Measurements from ENCODE around the gene LARP1.
"Not testable (repeated sequence)": the region's sequence is repeated elsewhere in the genome, so short reads cannot be mapped to it uniquely, and the experiment has no call there.

Gene LARP1

DNA sequence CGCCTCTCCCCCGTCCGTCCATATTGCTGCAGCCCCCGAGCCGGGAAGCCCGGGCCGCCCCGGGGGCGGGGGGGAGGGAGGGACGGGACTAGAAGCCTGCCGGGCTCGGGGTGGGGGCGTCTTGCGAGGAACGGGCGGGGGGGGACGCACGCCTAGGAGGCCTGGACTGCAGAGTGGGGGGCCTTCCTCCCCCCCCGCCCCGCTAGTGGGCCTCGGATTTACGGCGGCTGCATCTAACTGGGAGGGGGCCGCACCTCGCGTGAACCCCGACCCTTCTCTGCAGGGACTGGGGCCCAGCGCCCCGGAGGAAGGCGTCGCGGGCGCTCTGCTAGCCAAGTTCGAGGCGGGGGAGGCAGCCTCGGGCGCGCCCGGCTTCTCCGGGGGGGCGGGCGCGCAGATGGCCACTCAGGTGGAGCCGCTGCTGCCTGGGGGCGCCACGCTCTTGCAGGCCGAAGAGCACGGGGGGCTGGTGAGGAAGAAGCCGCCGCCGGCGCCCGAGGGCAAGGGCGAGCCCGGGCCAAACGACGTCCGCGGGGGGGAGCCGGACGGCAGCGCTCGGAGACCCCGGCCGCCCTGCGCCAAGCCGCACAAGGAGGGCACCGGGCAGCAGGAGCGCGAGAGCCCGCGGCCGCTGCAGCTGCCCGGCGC, at the start of gene LARP1:
LARP1 (plus strand) TSS at position 17 of the 648 bp plus-strand sequence; CDS start at position 398, 381 bp downstream.
- no peak for DNase-seq (ENCODE audit: low read depth in 2 of 3, low spot score in 2 of 3)

- DNase-seq (ENCODE audit: low read depth in 2 of 3, low spot score in 2 of 3) = no peak
Measured at GRCh38 chr5:154706416-154706815, 48.8 kb upstream of the LARP1 start.

DNA sequence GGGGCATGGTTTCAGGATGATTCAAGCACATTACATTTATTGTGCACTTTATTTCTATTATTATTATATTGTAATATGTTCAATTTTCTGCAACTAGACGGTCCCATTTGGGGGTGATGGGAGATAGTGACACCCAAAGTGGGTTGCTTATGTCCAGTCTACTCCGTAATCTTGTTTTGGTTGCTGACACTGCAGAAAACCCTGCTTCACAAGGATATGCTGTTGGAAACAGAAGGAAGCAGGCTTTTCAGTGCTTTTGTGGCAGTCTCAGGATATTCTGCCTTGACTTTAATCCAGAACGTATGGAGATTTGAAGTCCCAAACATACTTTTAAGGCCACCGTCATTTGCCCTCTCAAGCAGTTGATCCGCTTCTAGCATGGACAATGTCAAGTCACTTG, 47.5 kb upstream of the LARP1 start:
- DNase-seq (ENCODE audit: low read depth in 2 of 3, low spot score in 2 of 3) = no peak

DNA sequence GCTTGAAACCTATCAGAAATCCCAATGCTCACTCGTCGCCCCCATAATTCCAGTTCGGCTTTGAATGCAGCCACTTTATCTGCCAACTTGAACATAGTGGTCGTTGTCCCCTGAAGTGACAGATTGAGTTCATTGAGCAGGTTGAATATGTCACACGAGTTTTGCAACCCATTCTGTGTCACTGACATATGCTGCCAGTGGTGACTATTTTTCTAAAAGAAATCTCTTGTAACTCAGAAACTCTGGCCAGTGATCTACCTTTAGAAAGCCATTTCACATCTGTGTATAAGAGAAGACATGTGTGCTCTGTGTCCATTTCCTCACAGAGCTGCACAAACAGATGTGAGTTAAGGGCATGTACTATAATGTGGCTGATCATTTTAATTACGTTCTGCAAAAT, 47.0 kb upstream of the LARP1 start:
- DNase-seq (ENCODE audit: low read depth in 2 of 3, low spot score in 2 of 3) = no peak

DNA sequence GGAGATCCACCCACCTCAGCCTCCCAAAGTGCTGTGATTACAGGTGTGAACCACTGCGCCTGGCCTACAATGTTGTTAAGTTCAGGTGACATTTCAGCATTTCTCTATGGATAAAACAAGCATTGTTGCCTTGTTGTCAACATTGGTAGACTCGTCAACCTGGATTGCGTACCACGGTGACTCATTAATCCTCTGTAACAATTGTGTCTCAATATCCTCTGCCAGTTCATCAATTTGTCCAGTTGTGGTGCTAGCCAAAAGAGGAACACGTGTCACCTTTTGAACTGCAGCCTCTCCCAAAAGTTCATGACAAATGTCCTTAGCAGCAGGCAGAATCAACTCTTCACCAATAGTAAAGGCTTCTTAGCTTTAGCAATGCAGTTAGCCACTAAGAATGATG, 46.3 kb upstream of the LARP1 start:
- no peak for DNase-seq (ENCODE audit: low read depth in 2 of 3, low spot score in 2 of 3)

DNA sequence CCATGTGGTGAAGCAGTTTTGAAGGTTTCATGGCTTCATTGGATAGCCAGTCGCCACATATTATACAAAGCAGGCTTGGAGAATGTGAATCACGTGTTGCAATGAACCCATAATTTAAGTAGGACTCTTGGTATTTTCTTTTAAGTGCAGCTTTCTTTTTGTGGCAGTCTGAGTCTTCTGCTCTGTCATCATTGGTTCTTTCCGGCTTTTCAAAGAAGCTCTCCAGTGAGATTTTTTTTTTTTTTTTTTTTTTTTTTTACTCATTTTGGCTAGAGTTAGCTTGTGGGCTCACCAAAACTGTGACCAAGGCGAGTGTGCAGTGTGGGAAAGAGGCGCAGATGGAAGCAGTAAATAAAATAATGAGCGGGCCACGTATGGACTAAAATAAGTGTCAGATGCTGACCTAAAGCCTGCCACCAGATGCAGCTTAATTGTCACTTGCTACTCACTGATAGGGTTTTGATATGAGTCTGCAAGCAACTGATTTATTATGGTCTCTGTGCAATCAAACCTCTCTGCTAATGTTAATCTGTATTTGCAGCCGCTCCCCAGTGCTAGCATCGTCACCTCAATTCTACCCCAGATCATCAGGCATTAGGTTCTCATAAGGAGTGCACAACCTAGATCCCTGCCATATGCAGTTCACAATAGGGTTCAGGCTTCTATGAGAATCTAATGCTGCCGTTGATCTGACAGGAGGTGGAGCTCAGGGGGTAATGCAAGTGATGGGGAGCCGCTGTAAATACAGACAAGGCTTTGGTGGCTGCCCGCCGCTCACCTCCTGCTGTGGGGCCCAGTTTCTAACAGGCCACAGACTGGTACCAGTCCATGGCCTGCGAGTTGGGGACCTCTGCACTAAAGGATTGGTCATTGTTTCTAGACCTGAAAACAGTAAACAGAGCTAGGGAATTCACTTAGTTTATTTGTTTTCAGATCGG, 45.5 kb upstream of the LARP1 start:
- DNase-seq (ENCODE audit: low read depth in 2 of 3, low spot score in 2 of 3) = no peak

GRCh38 chr5:154712518-154713437, 42.4 kb upstream of the LARP1 start:
- no peak for DNase-seq (ENCODE audit: low read depth in 2 of 3, low spot score in 2 of 3)

- no peak for DNase-seq (ENCODE audit: low read depth in 2 of 3, low spot score in 2 of 3)
Measured at GRCh38 chr5:154713615-154714125, 41.5 kb upstream of the LARP1 start.

- DNase-seq (ENCODE audit: low read depth in 2 of 3, low spot score in 2 of 3) = no peak
Measured at GRCh38 chr5:154714266-154714986, 40.8 kb upstream of the LARP1 start.

GRCh38 chr5:154721481-154722058, 33.6 kb upstream of the LARP1 start:
- no peak for DNase-seq (ENCODE audit: low read depth in 2 of 3, low spot score in 2 of 3)

DNA sequence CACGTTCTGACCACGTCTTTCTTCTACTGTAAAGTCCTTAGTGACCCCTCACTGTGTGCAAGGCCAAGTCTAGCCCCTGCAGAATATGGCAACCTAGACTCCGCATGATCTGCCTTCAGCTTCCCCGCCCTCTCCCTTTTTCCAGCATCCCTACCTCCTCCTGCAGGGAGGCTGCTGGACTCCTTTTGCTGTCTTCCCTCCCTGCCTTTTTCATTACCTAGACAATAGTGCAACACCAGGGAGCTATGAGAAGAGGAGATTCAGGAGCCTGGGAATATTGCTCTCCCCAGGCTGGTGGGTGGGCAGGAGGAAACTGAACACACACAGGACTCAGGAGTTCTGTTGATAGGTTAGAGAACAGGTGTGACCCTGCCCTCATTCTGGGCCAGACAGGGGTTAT, 33.1 kb upstream of the LARP1 start:
- no peak for DNase-seq (ENCODE audit: low read depth in 2 of 3, low spot score in 2 of 3)

GRCh38 chr5:154722936-154723335, 32.2 kb upstream of the LARP1 start:
- no peak for DNase-seq (ENCODE audit: low read depth in 2 of 3, low spot score in 2 of 3)

GRCh38 chr5:154723740-154724505, 31.3 kb upstream of the LARP1 start:
- DNase-seq (ENCODE audit: low read depth in 2 of 3, low spot score in 2 of 3) = no peak

- DNase-seq (ENCODE audit: low read depth in 2 of 3, low spot score in 2 of 3) = no peak
Measured at GRCh38 chr5:154727361-154727760, 27.8 kb upstream of the LARP1 start.

- no peak for DNase-seq (ENCODE audit: low read depth in 2 of 3, low spot score in 2 of 3)
Measured at GRCh38 chr5:154728939-154729588, 26.1 kb upstream of the LARP1 start.

DNA sequence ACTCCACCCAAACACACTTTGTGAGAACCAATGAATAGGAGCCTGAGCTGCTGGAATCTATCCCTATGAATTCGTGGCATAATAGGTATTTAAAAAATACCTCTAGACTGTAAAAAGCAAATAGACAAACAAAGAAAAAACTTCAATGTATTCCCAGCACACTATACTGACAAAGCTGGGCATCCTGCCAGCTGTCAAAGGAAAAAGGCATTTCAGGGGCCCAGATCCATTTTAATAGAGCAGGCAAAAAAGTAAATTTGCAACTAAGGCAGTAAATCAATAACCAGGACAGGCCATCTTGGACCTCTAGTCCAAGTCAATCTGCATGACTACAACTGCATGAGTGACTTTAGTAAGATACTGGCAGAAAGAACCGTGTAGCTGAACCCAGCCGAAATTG, 25.6 kb upstream of the LARP1 start:
- no peak for DNase-seq (ENCODE audit: low read depth in 2 of 3, low spot score in 2 of 3)

DNA sequence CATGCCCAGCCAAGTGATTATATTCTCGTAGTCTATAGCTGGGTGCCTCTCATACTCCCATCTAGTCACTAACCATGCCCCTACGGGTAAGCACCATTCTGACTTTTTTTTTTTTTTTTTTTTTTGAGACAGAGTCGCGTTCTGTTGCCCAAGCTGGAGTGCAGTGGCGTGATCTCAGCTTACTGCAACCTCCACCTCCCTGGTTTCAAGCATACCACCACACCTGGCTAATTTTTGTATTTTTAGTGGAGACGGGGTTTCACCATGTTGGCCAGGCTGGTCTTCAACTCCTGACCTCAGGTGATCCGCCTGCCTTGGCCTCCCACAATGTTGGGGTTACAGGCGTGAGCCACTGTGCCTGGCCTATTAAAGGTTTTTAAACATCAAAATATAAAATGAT, 24.4 kb upstream of the LARP1 start:
- DNase-seq (ENCODE audit: low read depth in 2 of 3, low spot score in 2 of 3) = not testable (repeated sequence)

DNA sequence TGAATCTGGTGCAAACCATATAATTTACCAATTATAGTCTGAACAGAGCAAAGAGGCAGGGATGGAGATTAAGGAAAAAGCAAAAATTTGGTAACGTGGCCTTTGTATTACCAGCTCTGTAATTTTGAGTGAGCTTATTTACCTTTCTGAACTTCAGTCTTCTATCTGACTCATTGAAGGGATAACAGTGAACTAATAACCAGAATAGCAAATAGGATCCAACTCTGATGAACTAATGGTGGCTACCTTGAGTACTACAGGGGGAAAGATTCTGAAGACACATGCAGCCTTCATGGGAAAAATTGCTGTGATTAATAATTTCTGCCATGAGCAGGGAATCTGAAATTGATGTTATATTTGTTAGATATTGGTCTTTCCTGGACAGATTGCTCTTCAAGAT, 23.0 kb upstream of the LARP1 start:
- DNase-seq (ENCODE audit: low read depth in 2 of 3, low spot score in 2 of 3) = no peak
